OCI-LY7 (cell line): ENCODE results near the gene SLC44A3.
"Not testable (repeated sequence)": the region's sequence is repeated elsewhere in the genome, so short reads cannot be mapped to it uniquely, and the experiment has no call there.

Experiments
- CTCF ChIP-seq: fragments of 200-600 bp; sonication (generic); conservative IDR thresholded peaks from 2 replicates; pipeline ENCODE4 v1.5.1; 2014; ENCODE audit warnings: mild to moderate bottlenecking, antibody characterized with exemption, low read length, moderate library complexity, mixed read lengths
- EZH2phosphoT487 ChIP-seq: fragments of 200-600 bp; sonication (generic); IDR thresholded peaks from 2 replicates; pipeline ENCODE4 v1.6.1; 2018; ENCODE audit warnings: low read depth, borderline replicate concordance, mild to moderate bottlenecking, mixed run types, antibody characterized with exemption, low read length, moderate library complexity, mixed read lengths

GRCh38 chr1:94941480-94941879, 121.3 kb downstream of the SLC44A3 start:
- not testable (repeated sequence) for TF ChIP-seq CTCF, EZH2phosphoT487
